Measurements from ENCODE around the gene AURKA. TPM values are rescaled to one million over a fixed set of nuclear protein-coding genes. Genes with fewer than 3 reads are reported as not detected.
"Not testable (repeated sequence)": the region's sequence is repeated elsewhere in the genome, so short reads cannot be mapped to it uniquely, and the experiment has no call there.

Gene AURKA
- total RNA-seq, 1 experiment from 2014 or later, result 46.8 TPM

- H3K27me3 ChIP-seq (ENCODE audit: low read length), result no peaks in the 10 kb centered on the region
- no peaks in the 10 kb centered on the region for H3K4me1 ChIP-seq (ENCODE audit: low read length)
- H3K9ac ChIP-seq (ENCODE audit: low read length), result no peak overlapping the region
- H4K20me1 ChIP-seq (ENCODE audit: insufficient read depth, low read depth, low read length), result no peaks in the 10 kb centered on the region
- H3K79me2 ChIP-seq (ENCODE audit: low read length), result no peaks in the 10 kb centered on the region
- DNase-seq, result no peak
- no peak overlapping the region for H3K27ac ChIP-seq (ENCODE audit: low read length)
- H3K36me3 ChIP-seq (ENCODE audit: insufficient read depth, low read length), result no peaks in the 10 kb centered on the region
- no peak overlapping the region for H3K4me2 ChIP-seq (ENCODE audit: low read depth, low read length, poor library complexity, severe bottlenecking)
- no peak overlapping the region for H3K4me3 ChIP-seq (ENCODE audit: low read length)
- H3K9me3 ChIP-seq (ENCODE audit: low read length), result no peaks in the 10 kb centered on the region
- no peaks in the 10 kb centered on the region for H3K9me2 ChIP-seq (replicated peaks; ENCODE audit: insufficient read depth, low read length)
- H2AFZ ChIP-seq (ENCODE audit: low read length), result no peak overlapping the region
Measured at GRCh38 chr20:56418385-56418861, 26.4 kb upstream of the AURKA start.

DNA sequence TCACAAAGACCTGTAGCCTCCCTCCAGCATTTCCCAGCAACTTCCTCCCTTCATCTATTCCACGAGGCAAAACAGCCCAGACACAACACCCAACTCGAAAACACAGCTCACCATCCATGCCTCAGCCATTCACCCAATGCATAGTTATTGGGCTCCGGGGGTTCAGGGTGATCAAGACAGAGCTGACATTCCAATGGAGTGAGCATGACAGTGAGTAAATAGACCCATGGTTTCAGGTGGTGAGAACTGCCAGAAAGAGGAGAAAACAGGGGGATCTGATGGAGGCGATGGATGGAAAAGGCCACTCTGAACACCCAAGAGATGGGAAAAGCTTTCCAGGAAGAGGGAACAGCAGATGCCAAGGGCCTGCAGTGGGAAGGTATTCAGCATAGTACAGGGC is 25.9 kb upstream of the AURKA start:
- Histone ChIP-seq H3K4me3 (ENCODE audit: low read length) (no peak overlapping the region), H3K4me1 (ENCODE audit: low read length) (no peaks in the 10 kb centered on the region)

DNA sequence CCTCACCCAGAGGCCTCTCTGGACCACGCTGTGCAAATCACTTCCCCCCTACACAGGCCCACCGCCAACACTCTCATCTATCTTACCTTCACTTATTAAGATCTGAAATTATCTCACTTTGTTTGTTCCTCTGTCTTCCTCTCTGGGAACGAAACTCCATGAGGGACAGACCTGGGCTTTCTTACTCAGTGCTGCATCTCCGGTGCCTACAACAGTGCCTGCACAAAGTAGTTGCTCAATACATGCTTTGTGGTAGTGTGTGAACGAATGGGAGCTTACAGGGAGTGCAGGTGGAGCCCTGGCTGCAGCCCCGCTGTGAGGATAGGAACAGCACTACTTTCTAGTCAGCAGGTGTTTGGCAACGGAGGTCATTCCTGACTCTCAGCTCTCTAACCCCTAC is 25.4 kb upstream of the AURKA start:
- H3K27ac ChIP-seq (ENCODE audit: low read length), result no peak overlapping the region

More for the DNA sequence above, 25.9 kb upstream of the AURKA start:
- Histone ChIP-seq H4K20me1 (ENCODE audit: insufficient read depth, low read depth, low read length) (no peaks in the 10 kb centered on the region), H3K9me2 (replicated peaks; ENCODE audit: insufficient read depth, low read length) (no peaks in the 10 kb centered on the region), H2AFZ (ENCODE audit: low read length) (no peak overlapping the region), H3K4me2 (ENCODE audit: low read depth, low read length, poor library complexity, severe bottlenecking) (no peak overlapping the region), H3K27me3 (ENCODE audit: low read length) (no peaks in the 10 kb centered on the region), H3K36me3 (ENCODE audit: insufficient read depth, low read length) (no peaks in the 10 kb centered on the region), H3K9ac (ENCODE audit: low read length) (no peak overlapping the region), H3K9me3 (ENCODE audit: low read length) (no peaks in the 10 kb centered on the region), H3K27ac (ENCODE audit: low read length) (no peak overlapping the region), H3K79me2 (ENCODE audit: low read length) (no peaks in the 10 kb centered on the region)
- DNase-seq, result no peak

DNA sequence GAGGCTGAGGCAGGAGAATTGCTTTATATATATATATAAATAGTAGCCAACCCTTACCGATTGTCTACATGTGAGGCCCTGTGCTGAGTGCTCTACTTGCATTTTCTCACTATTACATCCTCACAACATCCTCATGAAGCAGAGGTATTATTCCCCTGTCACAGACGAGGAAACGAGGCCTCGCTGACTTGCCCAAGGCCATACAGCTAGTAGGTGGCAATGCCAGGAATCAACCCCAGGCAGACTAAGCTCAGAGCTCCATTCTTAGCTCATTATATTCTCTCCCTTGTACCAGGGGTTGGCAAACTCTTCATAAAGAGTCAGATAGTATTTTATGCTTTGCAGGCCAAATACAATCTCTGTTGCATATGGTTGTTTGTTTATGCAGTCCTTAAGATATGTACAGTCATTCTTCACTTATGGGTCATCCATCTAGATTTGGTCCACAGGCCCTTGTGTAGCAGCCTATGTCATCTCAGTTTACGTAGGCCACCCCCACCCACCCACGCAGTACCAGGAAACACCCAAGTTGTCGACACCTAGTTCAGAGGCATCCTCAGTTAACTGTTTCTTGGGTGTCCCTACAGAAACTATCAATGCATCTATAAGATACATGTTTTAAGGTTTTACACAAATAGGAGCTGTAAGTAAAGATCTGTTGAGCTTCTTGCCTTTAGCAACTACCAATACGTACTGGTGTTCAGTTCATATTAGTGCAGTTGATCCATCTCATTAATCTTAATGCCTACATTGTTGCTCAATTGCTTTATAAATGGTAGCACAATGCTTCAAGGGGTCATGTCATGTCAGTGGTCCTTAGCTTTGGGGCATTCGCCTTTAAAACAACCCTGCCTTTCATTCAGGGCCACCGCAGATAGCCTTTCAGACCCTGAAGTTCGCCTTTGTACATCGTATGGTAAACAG is 23.1 kb upstream of the AURKA start:
- H4K20me1 ChIP-seq (ENCODE audit: insufficient read depth, low read depth, low read length), result no peaks in the 10 kb centered on the region
- H3K9me2 ChIP-seq (replicated peaks; ENCODE audit: insufficient read depth, low read length), result no peaks in the 10 kb centered on the region
- H3K36me3 ChIP-seq (ENCODE audit: insufficient read depth, low read length), result no peaks in the 10 kb centered on the region
- H3K27ac ChIP-seq (ENCODE audit: low read length), result no peak overlapping the region
- no peak overlapping the region for H3K9ac ChIP-seq (ENCODE audit: low read length)
- no peak overlapping the region for H2AFZ ChIP-seq (ENCODE audit: low read length)
- no peaks in the 10 kb centered on the region for H3K9me3 ChIP-seq (ENCODE audit: low read length)
- DNase-seq, result no peak
- H3K4me3 ChIP-seq (ENCODE audit: low read length), result no peak overlapping the region
- no peaks in the 10 kb centered on the region for H3K4me1 ChIP-seq (ENCODE audit: low read length)
- no peaks in the 10 kb centered on the region for H3K79me2 ChIP-seq (ENCODE audit: low read length)
- no peak overlapping the region for H3K4me2 ChIP-seq (ENCODE audit: low read depth, low read length, poor library complexity, severe bottlenecking)
- no peaks in the 10 kb centered on the region for H3K27me3 ChIP-seq (ENCODE audit: low read length)

More for the DNA sequence above, 25.4 kb upstream of the AURKA start:
- H3K9me2 ChIP-seq (replicated peaks; ENCODE audit: insufficient read depth, low read length), result no peaks in the 10 kb centered on the region
- DNase-seq, result no peak
- no peaks in the 10 kb centered on the region for H3K36me3 ChIP-seq (ENCODE audit: insufficient read depth, low read length)
- no peaks in the 10 kb centered on the region for H3K79me2 ChIP-seq (ENCODE audit: low read length)
- H3K4me2 ChIP-seq (ENCODE audit: low read depth, low read length, poor library complexity, severe bottlenecking), result no peak overlapping the region
- H3K4me3 ChIP-seq (ENCODE audit: low read length), result no peak overlapping the region
- no peak overlapping the region for H3K9ac ChIP-seq (ENCODE audit: low read length)
- H3K27me3 ChIP-seq (ENCODE audit: low read length), result no peaks in the 10 kb centered on the region
- no peak overlapping the region for H2AFZ ChIP-seq (ENCODE audit: low read length)
- no peaks in the 10 kb centered on the region for H3K4me1 ChIP-seq (ENCODE audit: low read length)
- no peaks in the 10 kb centered on the region for H4K20me1 ChIP-seq (ENCODE audit: insufficient read depth, low read depth, low read length)
- no peaks in the 10 kb centered on the region for H3K9me3 ChIP-seq (ENCODE audit: low read length)

- DNase-seq, result no peak
- Histone ChIP-seq H3K27ac (ENCODE audit: low read length) (no peak overlapping the region), H3K36me3 (ENCODE audit: insufficient read depth, low read length) (no peaks in the 10 kb centered on the region), H3K27me3 (ENCODE audit: low read length) (no peaks in the 10 kb centered on the region), H3K4me1 (ENCODE audit: low read length) (no peaks in the 10 kb centered on the region), H3K79me2 (ENCODE audit: low read length) (no peaks in the 10 kb centered on the region), H4K20me1 (ENCODE audit: insufficient read depth, low read depth, low read length) (no peaks in the 10 kb centered on the region), H3K4me3 (ENCODE audit: low read length) (no peak overlapping the region), H3K9me2 (replicated peaks; ENCODE audit: insufficient read depth, low read length) (no peaks in the 10 kb centered on the region), H3K9me3 (ENCODE audit: low read length) (no peaks in the 10 kb centered on the region), H2AFZ (ENCODE audit: low read length) (no peak overlapping the region), H3K4me2 (ENCODE audit: low read depth, low read length, poor library complexity, severe bottlenecking) (no peak overlapping the region), H3K9ac (ENCODE audit: low read length) (no peak overlapping the region)
Measured at GRCh38 chr20:56412949-56413348, 20.9 kb upstream of the AURKA start.

DNA sequence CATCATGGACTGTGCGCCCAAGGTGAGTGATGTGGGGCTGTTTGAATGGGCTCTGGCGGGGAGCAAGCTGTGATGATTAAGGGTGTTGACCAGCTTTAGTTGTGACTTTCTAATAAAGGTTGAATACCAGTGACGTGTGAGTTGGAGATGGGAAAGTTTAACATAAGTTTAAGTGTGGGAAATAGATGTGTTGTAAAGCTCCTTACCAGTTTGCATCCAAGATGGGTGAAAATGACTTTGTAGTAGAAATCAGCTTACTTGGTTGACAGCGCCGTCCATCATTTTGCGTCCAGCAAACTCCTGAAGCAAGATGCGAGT is 20.4 kb upstream of the AURKA start:
- H3K27ac ChIP-seq (ENCODE audit: low read length), result no peak overlapping the region
- H3K4me3 ChIP-seq (ENCODE audit: low read length), result no peak overlapping the region
- H3K4me2 ChIP-seq (ENCODE audit: low read depth, low read length, poor library complexity, severe bottlenecking), result no peak overlapping the region

GRCh38 chr20:56411759-56412472 is 19.9 kb upstream of the AURKA start, which contains the start of gene CASS4:
Gene CASS4 (plus strand): TSS chr20:56412260. CDS start chr20:56412459, 199 bp downstream.
- Histone ChIP-seq H3K9ac (ENCODE audit: low read length) (no peak within 1 kb of the TSS), H3K4me1 (ENCODE audit: low read length) (no peaks in the 10 kb centered on the region), H3K79me2 (ENCODE audit: low read length) (no peaks in the 10 kb centered on the region), H3K4me3 (ENCODE audit: low read length) (no peak within 1 kb of the TSS), H4K20me1 (ENCODE audit: insufficient read depth, low read depth, low read length) (no peaks in the 10 kb centered on the region), H3K27me3 (ENCODE audit: low read length) (no peaks in the 10 kb centered on the region), H2AFZ (ENCODE audit: low read length) (no peak within 1 kb of the TSS), H3K9me2 (replicated peaks; ENCODE audit: insufficient read depth, low read length) (no peaks in the 10 kb centered on the region), H3K4me2 (ENCODE audit: low read depth, low read length, poor library complexity, severe bottlenecking) (no peak within 1 kb of the TSS), H3K9me3 (ENCODE audit: low read length) (no peaks in the 10 kb centered on the region), H3K36me3 (ENCODE audit: insufficient read depth, low read length) (0 out of 2 replicates have a peak, but pooled peaks cover 2% of the 10 kb centered on the region), H3K27ac (ENCODE audit: low read length) (no peak within 1 kb of the TSS)
- DNase-seq, result no peak

More for the DNA sequence above, 20.4 kb upstream of the AURKA start:
- DNase-seq, result no peak
- H4K20me1 ChIP-seq (ENCODE audit: insufficient read depth, low read depth, low read length), result no peaks in the 10 kb centered on the region
- no peak overlapping the region for H2AFZ ChIP-seq (ENCODE audit: low read length)
- H3K9ac ChIP-seq (ENCODE audit: low read length), result no peak overlapping the region
- no peaks in the 10 kb centered on the region for H3K9me3 ChIP-seq (ENCODE audit: low read length)
- no peaks in the 10 kb centered on the region for H3K27me3 ChIP-seq (ENCODE audit: low read length)
- H3K79me2 ChIP-seq (ENCODE audit: low read length), result no peaks in the 10 kb centered on the region
- H3K4me1 ChIP-seq (ENCODE audit: low read length), result no peaks in the 10 kb centered on the region
- H3K36me3 ChIP-seq (ENCODE audit: insufficient read depth, low read length), result no peaks in the 10 kb centered on the region
- no peaks in the 10 kb centered on the region for H3K9me2 ChIP-seq (replicated peaks; ENCODE audit: insufficient read depth, low read length)

- H3K9me2 ChIP-seq (replicated peaks; ENCODE audit: insufficient read depth, low read length); H3K4me2 ChIP-seq (ENCODE audit: low read depth, low read length, poor library complexity, severe bottlenecking); H3K27ac ChIP-seq (ENCODE audit: low read length); H3K9me3 ChIP-seq (ENCODE audit: low read length); H3K27me3 ChIP-seq (ENCODE audit: low read length); H3K9ac ChIP-seq (ENCODE audit: low read length); H4K20me1 ChIP-seq (ENCODE audit: insufficient read depth, low read depth, low read length); DNase-seq; H3K36me3 ChIP-seq (ENCODE audit: insufficient read depth, low read length); H3K4me1 ChIP-seq (ENCODE audit: low read length); H3K79me2 ChIP-seq (ENCODE audit: low read length); H2AFZ ChIP-seq (ENCODE audit: low read length); H3K4me3 ChIP-seq (ENCODE audit: low read length): not testable (repeated sequence)
Measured at GRCh38 chr20:56411287-56411686, 19.3 kb upstream of the AURKA start.
